Left lung (tissue), 10 donors: ENCODE data around the gene TMEM156. TPM values are rescaled to one million over a fixed set of nuclear protein-coding genes. Genes with fewer than 3 reads are reported as not detected.

ENCODE experiments used
- ATAC-seq: fragments of 200-7000 bp; cut with Tn5 transposase; one replicate; pipeline ENCODE4 v1.9.1; 2020; ENCODE audit warnings: moderate library complexity
- DNase-seq, 4 donors: peaks; one replicate each; pipeline ENCODE4 v3.0.0-alpha.2; 2013 to 2020
- H3K27ac ChIP-seq, 2 donors: fragments of 200-600 bp; sonication (generic) in 1 of 2; one replicate each; pipeline versions ENCODE4 v1.5.0 to v1.8.0; 2020 to 2021
- H3K27me3 ChIP-seq, 2 donors: fragments of 200-600 bp; sonication (generic) in 1 of 2; one replicate each; pipeline versions ENCODE4 v1.5.0 to v1.8.0; 2020 to 2021
- H3K36me3 ChIP-seq, 2 donors: fragments of 200-600 bp; sonication (generic) in 1 of 2; one replicate each; pipeline versions ENCODE4 v1.5.0 to v1.8.0; 2020 to 2021
- H3K4me1 ChIP-seq, 2 donors: fragments of 200-600 bp; one replicate each; pipeline ENCODE4 v1.8.0; 2021
- H3K4me3 ChIP-seq, 2 donors: fragments of 200-600 bp; sonication (generic) in 1 of 2; one replicate each; pipeline versions ENCODE4 v1.5.0 to v1.8.0; 2020 to 2021; ENCODE audit warnings: mild to moderate bottlenecking in 1 of 2
- H3K9me3 ChIP-seq, 2 donors: fragments of 200-600 bp; sonication (generic) in 1 of 2; one replicate each; pipeline versions ENCODE4 v1.5.0 to v1.8.0; 2020 to 2021
- CTCF ChIP-seq, 2 donors: fragments of 200-600 bp; sonication (generic) in 1 of 2; IDR thresholded peaks; one replicate each; pipeline versions ENCODE4 v1.5.0 to v1.8.0; 2021; ENCODE audit warnings: antibody characterized with exemption in 2 of 2
- intact Hi-C, 2 donors: fragments of 100-400 bp; cut with DNase I; formaldehyde crosslinking; loops; one replicate each; pipeline versions ENCODE4 v1.11.2 to v1.14.2; 2022
- polyA plus RNA-seq, 6 donors: library from polyadenylated mRNA; unstranded; fragments of 120-200 nt; gene quantifications; one replicate each; pipeline ENCODE4 v1.2.1, GENCODE V29; 2013; ENCODE audit not compliant: insufficient read length in 6 of 6
- total RNA-seq, 2 donors: library from RNA; stranded (reverse); fragmentation: NEBNext Ultra II Directional; extraction: Animal tissue kit (Norgen Biotek cat#: 25700); gene quantifications; one replicate each; pipeline ENCODE4 v1.2.1, GENCODE V29; 2021
- donor health status: DM: no; HTN: yes; CAD: no.
- donor health status: DM: no; HTN: no; CAD: no.

Gene TMEM156
- total and polyA plus RNA-seq, 8 donors: 0.29 to 1.8 (median 0.95) TPM; not detected in 1

- no peaks in the 10 kb centered on the region for H3K36me3 ChIP-seq
- intact Hi-C loops: no loop called here
- H3K27me3 ChIP-seq: no peaks in the 10 kb centered on the region
- H3K4me3 ChIP-seq: no peak overlapping the region
- DNase-seq: no peak
- TF ChIP-seq CTCF (IDR thresholded peaks at IDR 0.05): no peak
- no peaks in the 10 kb centered on the region for H3K9me3 ChIP-seq
- H3K27ac ChIP-seq: no peak overlapping the region
- ATAC-seq: no peak
- H3K4me1 ChIP-seq: peaks cover 0 to 44% of the 10 kb centered on the region in 2 donors
Observed at GRCh38 chr4:39050590-39050989, 18.4 kb upstream of the TMEM156 start.

DNA sequence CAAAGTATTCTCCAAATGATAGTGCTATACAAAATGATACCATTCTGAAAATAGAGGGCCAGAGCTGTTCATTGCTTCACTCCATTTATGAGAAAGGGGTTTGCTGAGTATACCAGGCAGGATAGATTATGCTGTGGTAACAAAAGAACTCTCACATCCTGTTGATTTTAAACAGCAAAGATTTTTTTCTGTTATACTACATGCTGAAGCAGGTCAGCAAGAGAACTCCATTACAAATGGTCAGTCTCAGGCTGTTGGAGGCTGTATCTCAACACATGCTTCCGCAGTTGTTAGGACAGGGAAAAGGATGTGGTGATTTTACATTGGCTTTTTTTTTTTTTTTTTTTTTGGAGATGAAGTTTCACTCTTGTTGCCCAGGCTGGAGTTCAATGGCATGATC, 16.1 kb upstream of the TMEM156 start:
- ATAC-seq: no peak
- H3K27me3 ChIP-seq: no peaks in the 10 kb centered on the region
- no peaks in the 10 kb centered on the region for H3K36me3 ChIP-seq
- no peak for TF ChIP-seq CTCF (IDR thresholded peaks at IDR 0.05)
- no peak for DNase-seq
- H3K9me3 ChIP-seq: no peaks in the 10 kb centered on the region
- H3K4me3 ChIP-seq: no peak overlapping the region
- intact Hi-C loops: no loop called here
- peaks cover 0 to 50% of the 10 kb centered on the region in 2 donors for H3K4me1 ChIP-seq
- no peak overlapping the region for H3K27ac ChIP-seq

GRCh38 chr4:39047681-39048080, 15.5 kb upstream of the TMEM156 start:
- Histone ChIP-seq H3K27ac (no peak overlapping the region), H3K9me3 (no peaks in the 10 kb centered on the region), H3K36me3 (no peaks in the 10 kb centered on the region), H3K4me3 (no peak overlapping the region), H3K4me1 (peaks cover 0 to 56% of the 10 kb centered on the region in 2 donors), H3K27me3 (no peaks in the 10 kb centered on the region)
- DNase-seq (no peak), ATAC-seq (no peak)
- intact Hi-C loops: no loop called here
- no peak for TF ChIP-seq CTCF (IDR thresholded peaks at IDR 0.05)

DNA sequence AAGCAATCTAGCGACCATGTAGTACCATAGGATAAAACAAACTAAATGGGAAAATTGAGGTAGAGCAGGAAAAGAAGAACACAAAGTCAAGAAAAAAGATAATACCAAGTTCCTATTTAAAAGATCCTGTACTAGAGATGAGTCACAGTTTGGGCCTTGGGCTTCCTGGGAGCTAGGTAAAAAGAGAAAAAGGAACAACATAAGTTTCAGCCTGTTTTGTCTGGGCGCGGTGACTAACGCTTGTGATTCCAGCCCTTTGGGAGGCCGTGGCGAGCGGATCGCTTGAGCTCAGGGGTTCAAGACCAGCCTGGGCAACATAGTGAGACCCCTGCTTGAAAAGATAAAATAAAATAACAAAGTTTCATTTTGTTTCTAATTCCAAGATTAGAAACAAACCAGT, 14.0 kb upstream of the TMEM156 start:
- intact Hi-C loops: no loop called here
- peak overlapping the region in 1 of 2 donors; percentile 92 for H3K27ac ChIP-seq
- H3K36me3 ChIP-seq: no peaks in the 10 kb centered on the region
- peaks cover 0 to 61% of the 10 kb centered on the region in 2 donors for H3K4me1 ChIP-seq
- H3K27me3 ChIP-seq: no peaks in the 10 kb centered on the region
- TF ChIP-seq CTCF (IDR thresholded peaks at IDR 0.05): no peak
- no peaks in the 10 kb centered on the region for H3K9me3 ChIP-seq
- ATAC-seq (no peak), DNase-seq (no peak)
- H3K4me3 ChIP-seq: peak overlapping the region in 1 of 2 donors; percentile 70

GRCh38 chr4:39045827-39046221, 13.6 kb upstream of the TMEM156 start:
- no peak for DNase-seq
- Histone ChIP-seq H3K36me3 (no peaks in the 10 kb centered on the region), H3K4me1 (peaks cover 0 to 58% of the 10 kb centered on the region in 2 donors), H3K4me3 (peak overlapping the region; percentile 65 to 70), H3K27me3 (no peaks in the 10 kb centered on the region), H3K27ac (peak overlapping the region; percentile 92), H3K9me3 (no peaks in the 10 kb centered on the region)
- intact Hi-C loops: no loop called here
- no peak for ATAC-seq
- TF ChIP-seq CTCF (IDR thresholded peaks at IDR 0.05): no peak
